ENCODE data around the gene KCNIP4.

The KCNIP4 gene

DNA sequence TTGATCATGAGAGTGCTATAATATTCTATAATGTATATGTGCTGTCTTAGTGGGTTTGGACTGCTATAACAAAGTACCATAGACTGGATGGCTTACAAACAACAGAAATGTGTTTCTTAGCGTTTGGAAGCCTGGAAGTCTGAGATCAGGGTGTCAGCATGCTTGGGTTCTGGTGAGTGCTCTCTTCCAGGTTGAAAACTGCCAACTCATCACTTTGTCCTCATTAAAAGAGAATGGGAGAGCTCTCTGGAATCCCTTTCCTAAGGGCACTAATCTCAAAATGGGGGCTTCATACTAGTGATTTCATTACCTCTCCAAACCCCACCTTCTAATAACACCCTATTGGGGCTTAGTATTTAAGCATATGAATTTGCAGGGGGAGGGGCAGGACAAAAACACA, 33.5 kb upstream of the KCNIP4 start:
- no peak overlapping the region for H3K4me3 ChIP-seq (replicated peaks; ENCODE audit: low read depth, low read length)
- TF ChIP-seq, protein P1, sequence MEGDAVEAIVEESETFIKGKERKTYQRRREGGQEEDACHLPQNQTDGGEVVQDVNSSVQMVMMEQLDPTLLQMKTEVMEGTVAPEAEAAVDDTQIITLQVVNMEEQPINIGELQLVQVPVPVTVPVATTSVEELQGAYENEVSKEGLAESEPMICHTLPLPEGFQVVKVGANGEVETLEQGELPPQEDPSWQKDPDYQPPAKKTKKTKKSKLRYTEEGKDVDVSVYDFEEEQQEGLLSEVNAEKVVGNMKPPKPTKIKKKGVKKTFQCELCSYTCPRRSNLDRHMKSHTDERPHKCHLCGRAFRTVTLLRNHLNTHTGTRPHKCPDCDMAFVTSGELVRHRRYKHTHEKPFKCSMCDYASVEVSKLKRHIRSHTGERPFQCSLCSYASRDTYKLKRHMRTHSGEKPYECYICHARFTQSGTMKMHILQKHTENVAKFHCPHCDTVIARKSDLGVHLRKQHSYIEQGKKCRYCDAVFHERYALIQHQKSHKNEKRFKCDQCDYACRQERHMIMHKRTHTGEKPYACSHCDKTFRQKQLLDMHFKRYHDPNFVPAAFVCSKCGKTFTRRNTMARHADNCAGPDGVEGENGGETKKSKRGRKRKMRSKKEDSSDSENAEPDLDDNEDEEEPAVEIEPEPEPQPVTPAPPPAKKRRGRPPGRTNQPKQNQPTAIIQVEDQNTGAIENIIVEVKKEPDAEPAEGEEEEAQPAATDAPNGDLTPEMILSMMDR (IDR thresholded peaks at IDR 0.05; ENCODE audit: low read depth, low read length, missing control alignments) = no peak
- no peak for DNase-seq (ENCODE audit: extremely low read depth, low read depth)

DNA sequence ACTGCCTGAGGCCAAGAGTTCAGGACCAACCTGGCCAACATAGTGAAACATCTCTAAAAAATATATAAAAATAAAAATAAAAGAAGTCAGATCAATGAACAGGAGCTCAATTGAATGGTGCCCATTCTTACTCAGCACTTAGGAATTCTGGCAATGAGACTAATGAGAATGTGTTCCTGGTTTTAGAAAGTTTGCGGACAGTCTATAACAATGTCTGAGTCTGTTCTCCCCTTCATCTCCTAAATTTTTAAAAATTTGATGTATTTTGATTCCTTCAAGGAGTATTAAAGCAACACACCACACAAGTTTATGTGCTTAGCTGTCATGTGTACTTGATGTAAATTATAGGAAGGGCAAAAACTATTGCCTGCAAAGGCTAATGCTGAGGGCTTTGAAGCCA, 30.6 kb upstream of the KCNIP4 start:
- DNase-seq (ENCODE audit: extremely low read depth, low read depth) = no peak
- H3K4me3 ChIP-seq (replicated peaks; ENCODE audit: low read depth, low read length) = no peak overlapping the region
- TF ChIP-seq, protein P1 (IDR thresholded peaks at IDR 0.05; ENCODE audit: low read depth, low read length, missing control alignments) = no peak

DNA sequence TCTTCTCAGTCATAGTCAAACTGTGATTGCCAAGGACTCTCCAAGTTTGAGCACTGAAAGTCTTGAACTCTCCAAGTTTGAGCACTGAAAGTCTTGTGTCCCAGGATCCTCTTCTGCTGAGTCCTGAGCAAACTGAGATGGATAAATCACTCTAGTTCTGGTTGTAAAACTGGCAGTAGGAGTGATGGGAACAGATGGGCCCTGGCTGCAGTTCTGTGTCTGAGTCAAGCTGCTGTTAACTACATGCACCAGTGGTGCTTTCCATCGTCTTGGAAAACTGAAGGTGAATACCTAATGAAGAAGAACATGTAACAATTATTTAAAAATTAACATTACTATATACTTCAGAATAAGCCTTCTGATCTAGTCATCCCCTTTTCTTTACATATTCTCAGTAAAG, 27.6 kb upstream of the KCNIP4 start:
- TF ChIP-seq, protein P1 (IDR thresholded peaks at IDR 0.05; ENCODE audit: low read depth, low read length, missing control alignments) = no peak
- H3K4me3 ChIP-seq (replicated peaks; ENCODE audit: low read depth, low read length) = no peak overlapping the region
- DNase-seq (ENCODE audit: extremely low read depth, low read depth) = no peak

DNA sequence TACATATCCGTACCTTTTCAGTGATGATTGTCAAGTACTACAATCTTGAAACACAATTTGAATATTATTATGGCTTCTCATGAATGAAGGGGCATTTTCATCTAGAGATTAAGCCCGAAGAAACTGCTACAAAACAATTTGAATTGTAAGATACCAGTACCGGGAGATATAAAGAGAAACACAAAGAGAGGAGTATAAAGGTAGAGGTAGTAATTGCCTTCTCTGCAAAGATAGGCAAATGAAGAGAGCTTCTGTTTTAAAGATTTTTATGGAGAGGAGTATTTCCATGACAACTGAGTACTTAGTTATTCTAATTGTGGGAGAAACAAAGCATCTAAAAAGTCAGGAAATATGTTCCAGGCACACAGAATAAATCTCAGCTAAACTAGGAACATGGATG, 25.3 kb upstream of the KCNIP4 start:
- DNase-seq (ENCODE audit: extremely low read depth, low read depth) = no peak
- H3K4me3 ChIP-seq (replicated peaks; ENCODE audit: low read depth, low read length) = no peak overlapping the region
- TF ChIP-seq, protein P1 (IDR thresholded peaks at IDR 0.05; ENCODE audit: low read depth, low read length, missing control alignments) = no peak

DNA sequence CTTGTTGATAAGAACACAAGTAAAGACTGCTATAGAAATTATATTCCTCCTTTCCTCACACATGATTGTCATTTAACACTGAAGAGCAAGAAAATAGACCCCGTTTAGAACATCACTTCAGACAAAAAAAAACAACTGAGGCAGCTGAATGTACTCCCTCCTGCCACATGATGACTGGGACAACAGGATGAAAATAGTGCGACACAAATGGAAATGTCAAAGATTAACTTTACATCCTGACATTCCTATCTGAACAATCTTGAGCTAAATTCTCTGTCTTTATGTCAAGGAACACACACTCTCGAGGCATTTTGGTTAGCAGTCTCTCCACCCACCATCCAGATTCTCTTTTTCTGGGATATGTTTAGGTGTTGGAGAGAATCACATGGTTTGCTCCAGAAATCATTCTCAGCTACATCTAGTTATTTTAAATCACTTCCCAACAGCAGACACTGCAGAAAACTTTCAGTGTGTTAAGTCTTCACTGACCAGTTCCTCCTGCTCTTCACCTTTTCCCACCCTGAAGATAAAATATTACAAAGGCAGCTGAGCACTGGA, 16.3 kb upstream of the KCNIP4 start:
- DNase-seq (ENCODE audit: extremely low read depth, low read depth) = no peak
- TF ChIP-seq, protein P1 (IDR thresholded peaks at IDR 0.05; ENCODE audit: low read depth, low read length, missing control alignments) = no peak

DNA sequence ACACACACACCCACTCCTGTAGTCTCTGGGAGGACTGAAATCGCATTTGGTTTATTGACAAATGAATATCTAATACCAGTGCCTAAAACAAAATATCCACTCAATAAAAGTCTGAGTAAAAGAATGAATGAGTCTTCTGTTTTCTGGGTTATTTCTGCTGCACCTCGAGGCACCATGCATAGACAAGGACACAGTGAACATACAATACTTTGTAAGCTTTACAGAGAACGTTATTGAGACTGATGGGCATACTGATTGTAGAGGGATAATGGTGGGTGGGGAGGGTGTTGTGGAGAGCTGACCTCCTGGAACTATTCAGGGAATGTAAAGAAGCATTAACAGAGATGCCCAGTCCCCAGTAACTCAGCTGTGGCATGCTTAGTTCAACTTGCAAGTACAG, 14.1 kb upstream of the KCNIP4 start:
- TF ChIP-seq, protein P1 (IDR thresholded peaks at IDR 0.05; ENCODE audit: low read depth, low read length, missing control alignments) = no peak
- no peak overlapping the region for H3K4me3 ChIP-seq (replicated peaks; ENCODE audit: low read depth, low read length)
- DNase-seq (ENCODE audit: extremely low read depth, low read depth) = no peak

More for the DNA sequence above, 16.3 kb upstream of the KCNIP4 start:
- H3K4me3 ChIP-seq (replicated peaks; ENCODE audit: low read depth, low read length) = no peak overlapping the region

DNA sequence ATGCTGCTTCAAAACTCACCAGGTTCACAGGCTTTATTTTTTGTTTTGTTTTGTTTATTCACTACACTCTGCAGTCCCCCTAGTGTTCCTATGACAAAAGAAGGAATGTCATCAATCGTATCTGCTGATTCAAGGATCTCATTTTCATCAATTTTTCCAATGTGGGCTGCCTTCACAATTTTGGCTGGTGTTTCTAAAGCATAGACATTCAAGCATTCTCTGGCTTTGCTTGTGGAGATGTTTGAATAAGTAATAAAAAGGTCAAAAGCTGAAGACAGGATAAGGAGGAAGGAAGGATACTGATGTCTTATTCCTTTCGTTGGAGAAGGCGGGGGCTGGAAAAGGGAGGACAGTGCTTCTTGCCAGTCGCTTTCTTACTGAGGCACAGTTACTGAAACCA, 12.2 kb upstream of the KCNIP4 start:
- no peak for DNase-seq (ENCODE audit: extremely low read depth, low read depth)
- TF ChIP-seq, protein P1 (IDR thresholded peaks at IDR 0.05; ENCODE audit: low read depth, low read length, missing control alignments) = no peak

More for the DNA sequence above, 12.2 kb upstream of the KCNIP4 start:
- H3K4me3 ChIP-seq (replicated peaks; ENCODE audit: low read depth, low read length) = no peak overlapping the region
